GM19043 (cell line): Measurements from ENCODE around the gene AP1AR.
"Not testable (repeated sequence)": the region's sequence is repeated elsewhere in the genome, so short reads cannot be mapped to it uniquely, and the experiment has no call there.

Experiments used
- ATAC-seq: cut with Tn5 transposase; IDR thresholded peaks from one replicate; pipeline ENCODE4 v1.9.1; 2021; ENCODE audit warnings: low read depth; ENCODE audit not compliant: unreplicated experiment

The AP1AR gene

GRCh38 chr4:112231779-112232713, at the start of gene AP1AR:
TSS of gene AP1AR (plus strand) at chr4:112231787. CDS start at chr4:112232092, 305 bp downstream.
- peak; percentile 57 for ATAC-seq

- no peak for ATAC-seq
Measured at GRCh38 chr4:112182604-112183003, 49.0 kb upstream of the AP1AR start.

- no peak for ATAC-seq
Measured at GRCh38 chr4:112183252-112183651, 48.3 kb upstream of the AP1AR start.

DNA sequence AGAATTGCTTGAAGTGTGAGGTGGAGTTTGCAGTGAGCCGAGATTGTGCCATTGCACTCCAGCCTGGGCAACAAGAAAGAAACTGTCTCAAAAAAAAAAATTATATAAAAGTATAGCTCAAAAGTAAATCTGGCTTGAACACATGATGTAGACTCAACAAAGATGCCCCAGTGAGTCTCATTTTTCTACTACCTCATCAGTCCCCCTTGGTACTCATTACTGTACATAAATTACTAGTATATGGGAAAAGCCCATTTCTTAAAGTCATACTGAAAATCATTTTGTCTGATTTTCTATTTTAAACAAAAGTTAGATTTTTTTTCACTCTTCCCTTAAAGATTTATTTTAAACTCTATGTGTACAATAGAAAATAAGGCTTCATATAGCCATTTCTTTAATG, 47.1 kb upstream of the AP1AR start:
- ATAC-seq: no peak

- ATAC-seq: no peak
Measured at GRCh38 chr4:112185334-112185733, 46.3 kb upstream of the AP1AR start.

- ATAC-seq: no peak
Measured at GRCh38 chr4:112185740-112186670, 45.6 kb upstream of the AP1AR start.

- ATAC-seq: no peak
Measured at GRCh38 chr4:112189754-112190153, 41.8 kb upstream of the AP1AR start.

GRCh38 chr4:112190684-112191083, 40.9 kb upstream of the AP1AR start:
- ATAC-seq: no peak

DNA sequence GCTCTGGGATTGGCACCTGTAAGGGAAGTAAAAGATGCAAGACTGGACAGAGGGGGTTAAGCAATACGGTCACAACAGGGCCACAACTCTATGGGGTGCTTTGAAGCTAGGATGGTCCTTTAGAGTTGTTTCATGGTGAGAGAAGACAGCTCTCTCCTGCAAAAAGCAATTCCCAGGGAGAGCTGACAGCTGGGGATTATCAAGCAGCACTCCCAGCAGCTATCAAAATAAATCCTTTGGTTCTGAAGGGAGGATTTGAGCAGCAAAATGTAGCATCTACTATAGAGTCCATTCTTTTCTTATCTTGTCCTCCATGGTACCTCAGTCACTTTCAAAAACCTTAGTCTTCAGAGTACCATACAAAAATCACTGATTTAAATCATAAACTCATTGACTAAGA, 35.1 kb upstream of the AP1AR start:
- ATAC-seq: no peak

GRCh38 chr4:112199041-112199440, 32.5 kb upstream of the AP1AR start:
- ATAC-seq: peak; percentile 24

GRCh38 chr4:112201915-112202505, 29.6 kb upstream of the AP1AR start:
- ATAC-seq: peak; percentile 35

DNA sequence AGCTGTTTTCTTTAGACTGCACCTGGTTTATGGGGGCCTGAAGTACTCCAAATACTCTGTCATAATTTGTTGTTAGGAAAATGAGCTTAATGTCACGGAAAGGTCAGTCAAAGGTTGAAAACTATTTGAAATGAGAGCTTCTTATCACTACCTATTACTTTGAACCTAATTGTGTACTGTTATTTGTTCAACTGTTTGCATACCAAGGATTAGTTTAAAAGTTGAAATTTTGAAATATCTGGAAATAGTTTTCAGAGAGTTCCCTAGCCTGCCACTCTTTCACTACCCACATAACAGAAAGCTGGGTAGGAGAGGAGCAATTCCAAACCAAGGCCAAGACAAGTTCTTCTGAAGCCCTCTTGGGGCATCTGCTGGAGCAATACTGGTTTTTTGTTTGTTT, 28.0 kb upstream of the AP1AR start:
- no peak for ATAC-seq

- no peak for ATAC-seq
Measured at GRCh38 chr4:112206431-112206830, 25.2 kb upstream of the AP1AR start.

DNA sequence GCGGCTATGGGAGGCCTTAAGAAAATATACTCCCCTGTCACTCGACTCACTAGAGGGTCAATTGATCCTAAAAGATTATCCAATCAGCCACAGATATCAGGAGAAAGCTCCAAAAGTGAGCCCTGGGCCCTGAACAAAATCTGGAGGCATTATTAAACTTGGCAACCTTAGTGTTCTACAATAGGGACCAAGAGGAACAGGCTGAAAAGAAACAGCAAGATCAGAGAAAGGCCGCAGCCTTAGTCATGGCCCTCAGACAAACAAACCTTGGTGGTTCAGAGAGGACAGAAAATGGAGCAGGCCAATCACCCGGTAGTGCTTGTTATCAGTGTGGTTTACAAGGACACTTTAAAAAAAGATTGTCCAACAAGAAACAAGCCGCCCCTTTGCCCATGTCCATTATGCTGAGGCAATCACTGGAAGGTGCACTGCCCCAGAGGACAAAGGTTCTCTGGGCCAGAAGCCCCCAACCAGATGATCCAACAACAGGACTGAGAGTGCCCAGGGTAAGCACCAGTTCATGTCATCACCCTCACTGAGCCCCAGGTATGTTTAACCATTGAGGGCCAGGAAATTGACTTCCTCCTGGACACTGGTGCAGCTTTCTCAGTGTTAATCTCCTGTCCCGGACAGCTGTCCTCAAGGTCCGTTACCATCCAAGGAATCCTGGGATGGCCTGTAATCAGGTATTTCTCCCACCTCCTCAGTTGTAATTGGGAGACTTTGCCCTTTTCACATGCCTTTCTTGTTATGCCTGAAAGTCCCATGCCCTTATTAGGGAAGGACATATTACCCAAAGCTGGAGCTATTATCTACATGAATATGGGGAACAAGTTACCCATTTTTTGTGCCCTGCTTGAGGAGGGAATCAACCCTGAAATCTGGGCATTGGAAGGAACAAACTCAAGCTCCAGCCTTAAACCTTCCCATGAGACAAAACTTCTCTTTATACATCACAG, 23.2 kb upstream of the AP1AR start:
- not testable (repeated sequence) for ATAC-seq

GRCh38 chr4:112210777-112211176, 20.8 kb upstream of the AP1AR start:
- ATAC-seq: no peak

DNA sequence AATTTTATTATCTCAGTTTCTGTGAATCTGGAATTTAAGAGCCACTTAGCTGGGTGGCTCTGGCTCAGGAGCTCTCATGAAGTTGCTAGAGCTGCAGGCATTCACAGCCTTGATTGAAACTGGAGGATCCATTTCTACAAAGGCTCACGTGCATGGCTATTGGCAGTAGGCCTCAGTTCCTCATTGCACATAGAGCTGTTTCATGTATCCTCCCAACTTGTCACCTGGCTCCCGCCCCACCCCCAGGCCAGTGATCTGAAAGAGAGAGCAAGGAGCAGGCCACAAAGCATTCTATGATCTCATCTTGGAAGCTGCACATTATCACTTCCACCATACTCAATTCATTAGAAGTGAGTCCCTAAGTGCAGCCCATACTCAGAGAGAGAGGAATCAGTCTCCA, 18.5 kb upstream of the AP1AR start:
- ATAC-seq: no peak

DNA sequence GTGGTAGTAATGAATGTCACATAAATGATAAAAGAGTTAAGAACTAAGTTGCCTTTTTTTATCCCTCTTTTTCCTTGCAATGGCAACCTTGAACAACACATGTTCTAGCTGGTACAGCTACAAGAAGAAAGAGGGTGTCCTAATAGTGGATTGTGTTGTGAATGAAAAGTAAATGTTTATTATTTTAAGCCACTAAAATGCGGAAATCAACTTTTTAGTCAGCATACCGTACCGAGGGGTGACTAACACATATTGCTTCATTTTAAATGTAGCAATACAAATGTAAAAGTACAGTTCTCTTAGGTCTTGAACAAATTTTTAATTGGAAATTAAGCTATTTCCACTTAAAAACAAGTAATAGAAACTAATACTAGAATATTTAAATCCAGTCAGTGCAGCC, 17.7 kb upstream of the AP1AR start:
- no peak for ATAC-seq

DNA sequence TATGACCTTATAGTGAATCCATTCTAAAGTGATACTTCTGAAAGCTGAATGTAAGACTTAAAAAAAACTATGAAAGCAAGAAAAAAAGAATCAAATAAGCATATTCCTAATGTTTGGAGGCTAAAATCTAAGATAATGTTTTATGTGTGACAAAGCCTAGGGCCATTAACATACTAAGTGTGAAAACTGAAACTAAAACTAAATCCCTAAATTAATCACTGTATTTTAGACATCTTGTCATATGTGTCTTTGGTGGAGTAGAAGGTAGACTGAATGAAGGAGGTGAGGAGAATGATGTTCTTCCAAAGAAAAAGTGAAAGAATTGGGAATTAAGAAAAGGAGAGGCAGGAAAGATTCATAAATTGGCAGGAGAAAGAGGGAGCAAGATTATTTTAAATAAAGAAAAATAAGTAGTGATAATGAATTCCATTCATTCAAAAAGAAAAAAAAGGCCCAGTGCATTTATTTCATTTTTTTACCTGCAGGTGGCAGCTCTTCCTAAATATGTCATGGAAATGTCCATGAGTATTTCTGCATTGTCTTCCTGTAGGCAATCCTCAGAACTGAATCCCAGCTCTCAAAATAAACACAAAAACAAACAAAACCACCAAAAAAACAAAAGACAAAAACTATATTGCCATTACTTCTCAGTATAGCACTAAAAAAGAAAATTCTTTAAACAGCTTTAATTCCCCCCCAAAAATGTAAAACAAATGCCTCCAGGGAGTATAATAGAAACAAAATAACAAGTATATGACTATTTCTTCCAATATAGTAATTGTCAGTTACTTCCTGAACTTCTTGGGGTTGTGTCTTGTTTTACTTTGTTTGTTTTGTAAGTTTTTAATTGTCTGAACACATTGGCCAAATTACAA, 17.0 kb upstream of the AP1AR start:
- ATAC-seq: no peak

DNA sequence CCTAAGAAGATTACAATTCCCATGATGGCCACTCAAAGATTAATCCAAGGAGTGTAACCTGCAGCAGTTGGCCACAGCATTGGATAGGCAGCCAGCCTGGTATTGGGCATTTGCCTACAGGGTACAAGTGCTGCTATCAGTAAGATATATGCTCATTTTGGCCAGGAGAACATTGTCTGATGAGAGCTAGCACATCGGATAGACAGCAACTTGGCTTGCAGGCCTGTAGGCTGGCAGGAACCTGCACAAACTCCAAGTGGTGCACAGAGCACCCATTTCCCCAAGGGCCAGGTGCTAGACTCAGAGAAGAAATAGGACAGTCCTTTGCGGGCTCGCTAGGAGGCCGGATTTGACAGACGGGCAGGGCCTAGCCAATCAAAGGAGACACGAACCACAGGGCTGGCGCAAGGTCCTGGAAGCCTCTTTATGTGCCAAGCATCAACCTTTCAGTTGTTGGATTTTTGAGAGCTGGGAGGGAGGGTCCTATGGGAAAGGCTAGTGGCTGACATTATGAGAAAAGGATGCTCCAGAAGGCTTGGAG, 11.7 kb upstream of the AP1AR start:
- ATAC-seq: no peak
